Kidney epithelial cell (primary cell): ENCODE results near the gene BEND7. TPM values are rescaled to one million over a fixed set of nuclear protein-coding genes. Genes with fewer than 3 reads are reported as not detected.
A peak's percentile ranks its signal among the peaks of the same experiment; 100 is the strongest.

Experiments
- DNase-seq: peaks from one replicate; pipeline ENCODE4 v3.0.0-alpha.2; 2010; ENCODE audit warnings: low read depth
- H3K27me3 ChIP-seq: 2 replicates; pipeline ENCODE4 v1.6.0; 2011; ENCODE audit warnings: low read length; ENCODE audit not compliant: control insufficient read depth, insufficient read depth
- H3K36me3 ChIP-seq: 2 replicates; pipeline ENCODE4 v1.5.1; 2011; ENCODE audit warnings: low read length; ENCODE audit not compliant: control insufficient read depth, insufficient read depth
- H3K4me3 ChIP-seq: 2 replicates; pipeline ENCODE4 v1.5.1; 2011; ENCODE audit warnings: low read depth, mild to moderate bottlenecking, control low read depth, low read length
- CTCF ChIP-seq: IDR thresholded peaks from 2 replicates; pipeline ENCODE4 v1.5.1; 2011; ENCODE audit warnings: mild to moderate bottlenecking, moderate library complexity, low read length, control low read depth, inconsistent platforms; ENCODE audit not compliant: insufficient read depth, poor library complexity, severe bottlenecking
- total RNA-seq: library from RNA; depleted of rRNA; stranded (reverse); fragments of >200 nt; gene quantifications from 2 replicates; pipeline ENCODE4 v1.2.3, GENCODE V29; 2015

The BEND7 gene
- total RNA-seq, 1 donor from 2014 or later, result 31.5 TPM

GRCh38 chr10:13485623-13486022 is 43.2 kb downstream of the BEND7 start:
- Histone ChIP-seq H3K4me3 (no peak overlapping the region), H3K36me3 (peaks cover 1% of the 10 kb centered on the region), H3K27me3 (no peaks in the 10 kb centered on the region)
- TF ChIP-seq CTCF, result peak; percentile 36
- DNase-seq, result no peak

GRCh38 chr10:13483951-13484350 is 44.9 kb downstream of the BEND7 start:
- Histone ChIP-seq H3K36me3 (peaks cover 1% of the 10 kb centered on the region), H3K27me3 (no peaks in the 10 kb centered on the region), H3K4me3 (no peak overlapping the region)
- no peak for TF ChIP-seq CTCF
- no peak for DNase-seq

GRCh38 chr10:13483073-13483472 is 45.7 kb downstream of the BEND7 start:
- H3K27me3 ChIP-seq, result no peaks in the 10 kb centered on the region
- no peak overlapping the region for H3K4me3 ChIP-seq
- H3K36me3 ChIP-seq, result peaks cover 1% of the 10 kb centered on the region
- no peak for DNase-seq
- TF ChIP-seq CTCF, result no peak

- DNase-seq, result no peak
- no peaks in the 10 kb centered on the region for H3K27me3 ChIP-seq
- no peak for TF ChIP-seq CTCF
These were observed 47.1 kb downstream of the BEND7 start for GRCh38 chr10:13481690-13482089.

GRCh38 chr10:13475124-13475523 is 53.7 kb downstream of the BEND7 start:
- H3K36me3 ChIP-seq, result no peaks in the 10 kb centered on the region
- no peak overlapping the region for H3K4me3 ChIP-seq
- TF ChIP-seq CTCF, result no peak
- DNase-seq, result no peak
- no peaks in the 10 kb centered on the region for H3K27me3 ChIP-seq

More at GRCh38 chr10:13481690-13482089, 47.1 kb downstream of the BEND7 start:
- H3K36me3 ChIP-seq, result peaks cover 1% of the 10 kb centered on the region
- no peak overlapping the region for H3K4me3 ChIP-seq

- no peaks in the 10 kb centered on the region for H3K27me3 ChIP-seq
- no peaks in the 10 kb centered on the region for H3K36me3 ChIP-seq
- TF ChIP-seq CTCF, result no peak
- no peak for DNase-seq
- no peak overlapping the region for H3K4me3 ChIP-seq
These were observed 54.8 kb downstream of the BEND7 start for GRCh38 chr10:13473986-13474385.
